GM12878 (cell line): ENCODE data around the gene CACNA2D2. TPM values are rescaled to one million over a fixed set of nuclear protein-coding genes. Genes with fewer than 3 reads are reported as not detected.

Experiments
- ATAC-seq: fragments of 200-7000 bp; cut with Tn5 transposase; 3 replicates; pipeline ENCODE4 v1.9.1; 2020; ENCODE audit warnings: mild to moderate bottlenecking, moderate library complexity
- BruUV-seq: library from RNA; stranded (reverse); fragments of 400-500 nt; replicated peaks from 2 replicates; lab custom pipeline; 2021; lab: Mats Ljungman, UMichigan
- CTCF ChIA-PET: fragments of 300-600 bp; sonication (Branson Sonifier 250); formaldehyde crosslinking; extraction: SDS; loops from one replicate; lab custom pipeline; 2021; ENCODE audit warnings: inconsistent platforms; lab: Yijun Ruan, JAX
- POLR2A ChIA-PET: fragments of 350-600 bp; formaldehyde crosslinking; extraction: SDS; loops from one replicate; lab custom pipeline; 2021; ENCODE audit warnings: inconsistent platforms; lab: Charles Lee
- RAD21 ChIA-PET: fragments of 300-600 bp; sonication (Branson Sonifier 250); formaldehyde crosslinking; loops from one replicate; lab custom pipeline; 2023; ENCODE audit warnings: antibody characterized with exemption; ENCODE audit not compliant: unreplicated experiment; lab: Charles Lee
- SMC1A ChIA-PET: fragments of 300-600 bp; sonication (Branson Sonifier 250); formaldehyde crosslinking; loops from one replicate; lab custom pipeline; 2023; ENCODE audit not compliant: unreplicated experiment, uncharacterized antibody; lab: Charles Lee
- DNase-seq: peaks from one replicate; pipeline ENCODE4 v3.0.0-alpha.2; 2011; ENCODE audit warnings: low read depth, low spot score
- FAIRE-seq: peaks from 3 replicates; lab custom pipeline; 2011; peaks lifted over from hg19 to GRCh38; lab: Jason Lieb, UNC
- H2AFZ ChIP-seq: 2 replicates; pipeline ENCODE4 v1.6.0; 2011; ENCODE audit warnings: low read depth, low read length, control low read depth; ENCODE audit not compliant: control insufficient read depth
- H3K27ac ChIP-seq: 2 replicates; pipeline ENCODE4 v1.5.1; 2011; ENCODE audit warnings: control low read depth; ENCODE audit not compliant: control insufficient read depth, insufficient read depth
- H3K27me3 ChIP-seq, 2 experiments: replicated peaks in 1 of 2; 2 replicates each; pipeline versions ENCODE4 v1.6.0 to v1.6.1; 2011; ENCODE audit warnings: low read length in 1 of 2; ENCODE audit not compliant: control insufficient read depth in 2 of 2, insufficient read depth in 2 of 2
- H3K36me3 ChIP-seq, 2 experiments: 2 replicates each; pipeline ENCODE4 v1.5.1; 2011; ENCODE audit warnings: low read length in 1 of 2; ENCODE audit not compliant: control insufficient read depth in 2 of 2, insufficient read depth in 2 of 2
- H3K4me1 ChIP-seq: 2 replicates; pipeline ENCODE4 v1.6.1; 2011; ENCODE audit warnings: mild to moderate bottlenecking, low read length, moderate library complexity, mixed read lengths; ENCODE audit not compliant: control insufficient read depth, insufficient read depth
- H3K4me2 ChIP-seq: 2 replicates; pipeline ENCODE4 v1.6.0; 2011; ENCODE audit warnings: control low read depth; ENCODE audit not compliant: control insufficient read depth, insufficient read depth
- H3K4me3 ChIP-seq: fragments of 200-600 bp; sonication (generic); 2 replicates; pipeline ENCODE4 v1.5.1; 2016
- H3K79me2 ChIP-seq: 2 replicates; pipeline ENCODE4 v1.6.0; 2011; ENCODE audit warnings: low read length; ENCODE audit not compliant: control insufficient read depth, insufficient read depth
- H3K9ac ChIP-seq: 2 replicates; pipeline ENCODE4 v1.8.0; 2011; ENCODE audit warnings: low read length, control low read depth, mixed read lengths; ENCODE audit not compliant: control insufficient read depth, insufficient read depth
- H3K9me3 ChIP-seq: replicated peaks from 3 replicates; pipeline ENCODE4 v1.5.1; 2011; ENCODE audit warnings: mild to moderate bottlenecking, low read length; ENCODE audit not compliant: control insufficient read depth, insufficient read depth
- H4K20me1 ChIP-seq: 2 replicates; pipeline ENCODE4 v1.6.0; 2011; ENCODE audit not compliant: control insufficient read depth, insufficient read depth
- ATF3 ChIP-seq: IDR thresholded peaks from 2 replicates; pipeline ENCODE4 v1.6.1; 2011; ENCODE audit warnings: low read depth, mild to moderate bottlenecking, low read length, moderate library complexity, borderline replicate concordance; ENCODE audit errors: extremely low read depth
- CHD2 ChIP-seq: IDR thresholded peaks from 2 replicates; pipeline ENCODE4 v1.6.1; 2011; ENCODE audit warnings: low read depth, low read length, improper control_type of control experiment, borderline replicate concordance
- E4F1 ChIP-seq: fragments of 450-650 bp; IDR thresholded peaks from 2 replicates; pipeline ENCODE4 v1.6.1; 2018; ENCODE audit warnings: borderline replicate concordance, mild to moderate bottlenecking; ENCODE audit not compliant: partially characterized antibody
- MXI1 ChIP-seq: fragments of 150-350 bp; IDR thresholded peaks from 2 replicates; pipeline ENCODE4 v1.6.1; 2011; ENCODE audit warnings: low read depth, mild to moderate bottlenecking, inconsistent platforms, low read length, improper control_type of control experiment
- NFIC ChIP-seq: IDR thresholded peaks from 2 replicates; pipeline ENCODE4 v1.6.1; 2012; ENCODE audit warnings: low read depth, mild to moderate bottlenecking, inconsistent platforms, low read length, moderate library complexity
- RBBP5 ChIP-seq: fragments of 200-600 bp; sonication (generic); conservative IDR thresholded peaks from 2 replicates; pipeline ENCODE4 v1.6.1; 2016
- SIX5 ChIP-seq: IDR thresholded peaks from 2 replicates; pipeline ENCODE4 v1.6.1; 2011; ENCODE audit warnings: mild to moderate bottlenecking, low read depth, low read length, moderate library complexity; ENCODE audit not compliant: severe bottlenecking
- SMC3 ChIP-seq: IDR thresholded peaks from 2 replicates; pipeline ENCODE4 v1.6.1; 2011; ENCODE audit warnings: low read length, improper control_type of control experiment, borderline replicate concordance
- SP1 ChIP-seq: IDR thresholded peaks from one replicate; pipeline ENCODE4 v1.6.1; 2011; ENCODE audit warnings: low read depth, low read length
- TAF1 ChIP-seq: IDR thresholded peaks from 2 replicates; pipeline ENCODE4 v1.6.1; 2011; ENCODE audit warnings: mild to moderate bottlenecking, low read depth, low read length, borderline replicate concordance
- USF2 ChIP-seq: IDR thresholded peaks from 2 replicates; pipeline ENCODE4 v1.6.1; 2011; ENCODE audit warnings: low read depth, low read length, improper control_type of control experiment, borderline replicate concordance
- WGBS: methylation state at CpG from one replicate; pipeline ENCODE4 v1.1.6; 2016; ENCODE audit warnings: low lambda C conversion rate; ENCODE audit not compliant: insufficient replicate concordance, insufficient coverage; ENCODE audit errors: missing lambda C conversion rate; 5-methylcytosine and 5-hydroxymethylcytosine counted together
- in situ Hi-C: fragments of 300-500 bp; cut with MboI; formaldehyde crosslinking; loops from 9 replicates; pipeline ENCODE4 v1.14.3; 2018; ENCODE audit warnings: mixed read lengths
- intact Hi-C: fragments of 100-400 bp; cut with micrococcal nuclease; formaldehyde crosslinking; loops from one replicate; pipeline ENCODE4 v1.14.2; 2022; ENCODE audit not compliant: unreplicated experiment
- polyA plus RNA-seq, 11 experiments: library from polyadenylated mRNA; depleted of rRNA in 4 of 11; unstranded in 6 of 11; stranded (reverse) in 5 of 11; fragments of >200 nt; fragmentation: Nextera tagmentation in 4 of 11; fragmentation: Illumina TruSeq in 1 of 11; extraction: Ambion mirVana in 4 of 11; extraction: Trizol in 1 of 11; gene quantifications; 1 replicate in 1 of 11; 2 replicates in 10 of 11; pipeline versions ENCODE4 v1.2.1 to v1.2.3, GENCODE V29; 2011 to 2016; ENCODE audit warnings: inconsistent platforms in 2 of 11, missing spikeins in 2 of 11, low read depth in 1 of 11
- total RNA-seq, 4 experiments: library from RNA; depleted of rRNA in 3 of 4; stranded (reverse); fragments of >200 nt in 3 of 4; fragmentation: Illumina TruSeq in 1 of 4; extraction: Trizol in 1 of 4; gene quantifications; 2 replicates each; pipeline versions ENCODE4 v1.2.1 to v1.2.3, GENCODE V29; 2013 to 2021

The CACNA2D2 gene
- total and polyA plus RNA-seq, 10 of the 15 experiments (the other 5 are each of a cell fraction or from before 2014, with no cell fraction given): 0.03 to 0.07 TPM; not detected in 8

GRCh38 chr3:50444213-50444612 lies 59.2 kb downstream of the CACNA2D2 start:
- in situ Hi-C loops: no loop called here
- SMC1A ChIA-PET: no interaction called here
- 1% methylated on average over 5 of the region's 5 CpGs for WGBS
- no peak overlapping the region for H3K4me2 ChIP-seq
- peaks cover 2 to 3% of the 10 kb centered on the region in 2 experiments; a peak in 3 of 4 replicates for H3K27me3 ChIP-seq
- ATAC-seq: no peak
- DNase-seq: no peak
- H4K20me1 ChIP-seq: no peaks in the 10 kb centered on the region; the same call in 1 of the 2 replicates
- no peak for FAIRE-seq
- no peak overlapping the region for H3K4me3 ChIP-seq
- no peak overlapping the region for H2AFZ ChIP-seq
- CTCF ChIA-PET: no interaction called here
- no peaks in the 10 kb centered on the region for H3K36me3 ChIP-seq
- no peaks in the 10 kb centered on the region for H3K79me2 ChIP-seq
- intact Hi-C loops: no loop called here
- no peaks in the 10 kb centered on the region for H3K9me3 ChIP-seq
- BruUV-seq: no TSS peak
- H3K4me1 ChIP-seq: no peaks in the 10 kb centered on the region
- no peak for TF ChIP-seq ATF3
- no peak for TF ChIP-seq SP1
- TF ChIP-seq NFIC: no peak
- TF ChIP-seq E4F1: no peak
- no peak for TF ChIP-seq TAF1
- no peak for TF ChIP-seq MXI1
- no peak for TF ChIP-seq SIX5
- TF ChIP-seq CHD2: no peak
- TF ChIP-seq USF2: no peak
- TF ChIP-seq RBBP5: no peak
- no peak for TF ChIP-seq SMC3
- H3K27ac ChIP-seq: no peak overlapping the region
- H3K9ac ChIP-seq: no peak overlapping the region
- POLR2A ChIA-PET: no interaction called here
- RAD21 ChIA-PET: no interaction called here
